Measurements from ENCODE around the gene MYDGF. TPM values are rescaled to one million over a fixed set of nuclear protein-coding genes. Genes with fewer than 3 reads are reported as not detected.

The MYDGF gene
- total RNA-seq, 1 experiment from 2014 or later = 188 TPM

- H3K9me3 Mint-ChIP-seq (ENCODE audit: unreplicated experiment) = no peaks in the 10 kb centered on the region
- TF ChIP-seq CTCF (IDR thresholded peaks at IDR 0.05; ENCODE audit: unreplicated experiment) = no peak
- no peak for DNase-seq (ENCODE audit: unreplicated experiment)
- ChIA-PET POLR2A (interaction anchor here (0.6 to 1.2 kb wide), 2 partner anchors 9 to 12 kb away, joined by 3 read pairs; partner anchors contain the start of gene MYDGF), CTCF (interaction anchor here (0.6 kb wide), 1 partner anchor 303 kb away, joined by 3 read pairs; no protein-coding TSS in a partner anchor)
- intact Hi-C loops (cut with micrococcal nuclease) = no loop called here
- no peak overlapping the region for H3K4me3 Mint-ChIP-seq (ENCODE audit: unreplicated experiment)
- no peaks in the 10 kb centered on the region for H3K27me3 Mint-ChIP-seq (ENCODE audit: insufficient read depth, unreplicated experiment)
- H3K27ac Mint-ChIP-seq (ENCODE audit: low read depth, unreplicated experiment) = no peak overlapping the region
- peaks cover 53% of the 10 kb centered on the region for H3K36me3 Mint-ChIP-seq (ENCODE audit: insufficient read depth, unreplicated experiment)
- no TSS peak for BruUV-seq (replicated peaks)
- no peaks in the 10 kb centered on the region for H3K4me1 Mint-ChIP-seq (ENCODE audit: insufficient read depth, unreplicated experiment)
Observed at GRCh38 chr19:4678881-4679790, 9.0 kb upstream of the MYDGF start.

- intact Hi-C loops (cut with micrococcal nuclease) = no loop called here
- no peak for TF ChIP-seq CTCF (IDR thresholded peaks at IDR 0.05; ENCODE audit: unreplicated experiment)
- DNase-seq (ENCODE audit: unreplicated experiment) = peak; percentile 53
- BruUV-seq (replicated peaks) = no TSS peak
- no peaks in the 10 kb centered on the region for H3K4me1 Mint-ChIP-seq (ENCODE audit: insufficient read depth, unreplicated experiment)
- ChIA-PET POLR2A (no interaction called here), CTCF (interaction anchor here (0.6 to 0.9 kb wide), 3 partner anchors 12 to 601 kb away, joined by 3 to 4 read pairs (median 4); no protein-coding TSS in a partner anchor)
- H3K27ac Mint-ChIP-seq (ENCODE audit: low read depth, unreplicated experiment) = no peak overlapping the region
- no peaks in the 10 kb centered on the region for H3K27me3 Mint-ChIP-seq (ENCODE audit: insufficient read depth, unreplicated experiment)
- H3K9me3 Mint-ChIP-seq (ENCODE audit: unreplicated experiment) = no peaks in the 10 kb centered on the region
- H3K4me3 Mint-ChIP-seq (ENCODE audit: unreplicated experiment) = no peak overlapping the region
- peaks cover 48% of the 10 kb centered on the region for H3K36me3 Mint-ChIP-seq (ENCODE audit: insufficient read depth, unreplicated experiment)
Observed at GRCh38 chr19:4676955-4677731, 7.0 kb upstream of the MYDGF start.

- ChIA-PET POLR2A (interaction anchor here (0.5 kb wide), 1 partner anchor 13 kb away, joined by 3 read pairs; no protein-coding TSS in a partner anchor), CTCF (no interaction called here)
- Mint-ChIP-seq H3K27me3 (ENCODE audit: insufficient read depth, unreplicated experiment) (no peaks in the 10 kb centered on the region), H3K9me3 (ENCODE audit: unreplicated experiment) (no peaks in the 10 kb centered on the region), H3K36me3 (ENCODE audit: insufficient read depth, unreplicated experiment) (peaks cover 36% of the 10 kb centered on the region), H3K4me1 (ENCODE audit: insufficient read depth, unreplicated experiment) (no peaks in the 10 kb centered on the region), H3K27ac (ENCODE audit: low read depth, unreplicated experiment) (no peak overlapping the region), H3K4me3 (ENCODE audit: unreplicated experiment) (no peak overlapping the region)
- DNase-seq (ENCODE audit: unreplicated experiment) = no peak
- TSS peak; percentile 82 for BruUV-seq (replicated peaks)
- no peak for TF ChIP-seq CTCF (IDR thresholded peaks at IDR 0.05; ENCODE audit: unreplicated experiment)
- intact Hi-C loops (cut with micrococcal nuclease) = no loop called here
Observed at GRCh38 chr19:4675346-4675745, 5.2 kb upstream of the MYDGF start.

GRCh38 chr19:4673726-4674125 lies 3.6 kb upstream of the MYDGF start:
- Mint-ChIP-seq H3K27me3 (ENCODE audit: insufficient read depth, unreplicated experiment) (no peaks in the 10 kb centered on the region), H3K9me3 (ENCODE audit: unreplicated experiment) (no peaks in the 10 kb centered on the region), H3K4me3 (ENCODE audit: unreplicated experiment) (no peak overlapping the region), H3K27ac (ENCODE audit: low read depth, unreplicated experiment) (no peak overlapping the region), H3K36me3 (ENCODE audit: insufficient read depth, unreplicated experiment) (peaks cover 38% of the 10 kb centered on the region), H3K4me1 (ENCODE audit: insufficient read depth, unreplicated experiment) (no peaks in the 10 kb centered on the region)
- BruUV-seq (replicated peaks) = no TSS peak
- POLR2A ChIA-PET = interaction anchor here (1.5 kb wide), 1 partner anchor 21 kb away, joined by 5 read pairs; no protein-coding TSS in a partner anchor
- CTCF ChIA-PET = no interaction called here
- no peak for DNase-seq (ENCODE audit: unreplicated experiment)
- intact Hi-C loops (cut with micrococcal nuclease) = no loop called here
- TF ChIP-seq CTCF (IDR thresholded peaks at IDR 0.05; ENCODE audit: unreplicated experiment) = no peak
